RCC 7860 (cell line): ENCODE results near the gene TNRC6A.
A peak's percentile ranks its signal among the peaks of the same experiment; 100 is the strongest.

Experiments
- DNase-seq: peaks from one replicate; pipeline ENCODE4 v3.0.0-alpha.2; 2015; ENCODE audit warnings: low spot score
- FAIRE-seq: peaks from 2 replicates; lab custom pipeline; 2012; peaks lifted over from hg19 to GRCh38; lab: Jason Lieb, UNC

TNRC6A gene

GRCh38 chr16:24754543-24754942, 25.1 kb downstream of the TNRC6A start:
- FAIRE-seq, result no peak
- DNase-seq, result no peak

GRCh38 chr16:24755201-24755874, 25.9 kb downstream of the TNRC6A start:
- DNase-seq (no peak), FAIRE-seq (no peak)

GRCh38 chr16:24758373-24758772, 28.9 kb downstream of the TNRC6A start:
- FAIRE-seq, result no peak

GRCh38 chr16:24759006-24759405, 29.6 kb downstream of the TNRC6A start:
- no peak for DNase-seq
- FAIRE-seq, result no peak

More at GRCh38 chr16:24758373-24758772, 28.9 kb downstream of the TNRC6A start:
- no peak for DNase-seq

GRCh38 chr16:24761526-24761925, 32.1 kb downstream of the TNRC6A start:
- DNase-seq, result no peak
- FAIRE-seq, result no peak

GRCh38 chr16:24764916-24765315, 35.5 kb downstream of the TNRC6A start:
- no peak for DNase-seq
- FAIRE-seq, result no peak

- no peak for DNase-seq
- no peak for FAIRE-seq
Observed at GRCh38 chr16:24766057-24766456, 36.6 kb downstream of the TNRC6A start.

- no peak for DNase-seq
- FAIRE-seq, result no peak
Observed at GRCh38 chr16:24769806-24770205, 40.4 kb downstream of the TNRC6A start.

GRCh38 chr16:24771132-24771778, 41.8 kb downstream of the TNRC6A start:
- no peak for DNase-seq
- peak; percentile 2 for FAIRE-seq

- DNase-seq, result no peak
- no peak for FAIRE-seq
Observed at GRCh38 chr16:24771779-24772157, 42.3 kb downstream of the TNRC6A start.

- no peak for DNase-seq
- FAIRE-seq, result no peak
Observed at GRCh38 chr16:24773771-24774427, 44.4 kb downstream of the TNRC6A start.

- FAIRE-seq, result no peak
- no peak for DNase-seq
Observed at GRCh38 chr16:24774510-24774909, 45.1 kb downstream of the TNRC6A start.

- FAIRE-seq (no peak), DNase-seq (no peak)
Observed at GRCh38 chr16:24775455-24775854, 46.0 kb downstream of the TNRC6A start.

- FAIRE-seq (no peak), DNase-seq (no peak)
Observed at GRCh38 chr16:24776501-24777220, 47.2 kb downstream of the TNRC6A start.

GRCh38 chr16:24778671-24779070, 49.2 kb downstream of the TNRC6A start:
- no peak for FAIRE-seq
- no peak for DNase-seq

- FAIRE-seq (no peak), DNase-seq (no peak)
Observed at GRCh38 chr16:24781256-24781655, 51.8 kb downstream of the TNRC6A start.

GRCh38 chr16:24784121-24784520, 54.7 kb downstream of the TNRC6A start:
- DNase-seq (no peak), FAIRE-seq (no peak)

GRCh38 chr16:24789881-24790280, 60.4 kb downstream of the TNRC6A start:
- DNase-seq (no peak), FAIRE-seq (no peak)

GRCh38 chr16:24800586-24800985, 71.1 kb downstream of the TNRC6A start:
- DNase-seq (peak; percentile 73), FAIRE-seq (no peak)

GRCh38 chr16:24801761-24802302, 72.4 kb downstream of the TNRC6A start:
- DNase-seq (no peak), FAIRE-seq (no peak)

- FAIRE-seq (no peak), DNase-seq (no peak)
Observed at GRCh38 chr16:24805484-24805883, 76.0 kb downstream of the TNRC6A start.
